A673 (cell line): ENCODE measurements around the gene RAC2.
"Not testable (repeated sequence)": the region's sequence is repeated elsewhere in the genome, so short reads cannot be mapped to it uniquely, and the experiment has no call there.

ENCODE experiments used
- EZH2 ChIP-seq: fragments of 200-600 bp; sonication (generic); IDR thresholded peaks from 2 replicates; pipeline ENCODE4 v1.6.1; 2017; ENCODE audit warnings: borderline replicate concordance, low read depth, mild to moderate bottlenecking, mixed read lengths, antibody characterized with exemption, low read length; ENCODE audit not compliant: poor library complexity, severe bottlenecking
- TF ChIP-seq, protein P1 (sequence below): fragments of 300-800, 200-600 bp; sonication (generic); conservative IDR thresholded peaks from 2 replicates; pipeline ENCODE4 v1.5.1; 2017; ENCODE audit warnings: low read depth, mild to moderate bottlenecking, antibody characterized with exemption, low read length, moderate library complexity, mixed read lengths

DNA sequence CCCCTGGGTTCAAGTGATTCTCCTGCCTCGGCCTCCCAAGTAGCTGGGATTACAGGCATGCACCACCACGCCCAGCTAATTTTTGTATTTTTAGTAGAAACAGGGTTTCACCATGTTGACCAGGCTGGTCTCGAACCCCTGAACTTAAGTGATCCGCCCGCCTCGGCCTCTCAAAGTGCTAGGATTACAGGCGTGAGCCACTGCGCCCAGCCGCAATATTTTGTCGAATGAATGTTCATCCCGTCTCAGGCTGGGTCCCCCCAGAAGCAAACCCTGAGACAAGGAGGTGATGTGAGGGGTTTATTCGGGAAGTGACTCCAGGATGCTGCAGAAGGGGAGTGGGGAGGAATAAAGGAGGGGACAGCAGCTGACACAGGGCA, 10.7 kb downstream of the RAC2 start:
- TF ChIP-seq, protein P1, sequence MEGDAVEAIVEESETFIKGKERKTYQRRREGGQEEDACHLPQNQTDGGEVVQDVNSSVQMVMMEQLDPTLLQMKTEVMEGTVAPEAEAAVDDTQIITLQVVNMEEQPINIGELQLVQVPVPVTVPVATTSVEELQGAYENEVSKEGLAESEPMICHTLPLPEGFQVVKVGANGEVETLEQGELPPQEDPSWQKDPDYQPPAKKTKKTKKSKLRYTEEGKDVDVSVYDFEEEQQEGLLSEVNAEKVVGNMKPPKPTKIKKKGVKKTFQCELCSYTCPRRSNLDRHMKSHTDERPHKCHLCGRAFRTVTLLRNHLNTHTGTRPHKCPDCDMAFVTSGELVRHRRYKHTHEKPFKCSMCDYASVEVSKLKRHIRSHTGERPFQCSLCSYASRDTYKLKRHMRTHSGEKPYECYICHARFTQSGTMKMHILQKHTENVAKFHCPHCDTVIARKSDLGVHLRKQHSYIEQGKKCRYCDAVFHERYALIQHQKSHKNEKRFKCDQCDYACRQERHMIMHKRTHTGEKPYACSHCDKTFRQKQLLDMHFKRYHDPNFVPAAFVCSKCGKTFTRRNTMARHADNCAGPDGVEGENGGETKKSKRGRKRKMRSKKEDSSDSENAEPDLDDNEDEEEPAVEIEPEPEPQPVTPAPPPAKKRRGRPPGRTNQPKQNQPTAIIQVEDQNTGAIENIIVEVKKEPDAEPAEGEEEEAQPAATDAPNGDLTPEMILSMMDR, result not testable (repeated sequence)
- not testable (repeated sequence) for TF ChIP-seq EZH2
